ENCODE results near the gene FNDC10.
A peak's percentile ranks its signal among the peaks of the same experiment; 100 is the strongest.
"Not testable (repeated sequence)": the region's sequence is repeated elsewhere in the genome, so short reads cannot be mapped to it uniquely, and the experiment has no call there.

The FNDC10 gene

DNA sequence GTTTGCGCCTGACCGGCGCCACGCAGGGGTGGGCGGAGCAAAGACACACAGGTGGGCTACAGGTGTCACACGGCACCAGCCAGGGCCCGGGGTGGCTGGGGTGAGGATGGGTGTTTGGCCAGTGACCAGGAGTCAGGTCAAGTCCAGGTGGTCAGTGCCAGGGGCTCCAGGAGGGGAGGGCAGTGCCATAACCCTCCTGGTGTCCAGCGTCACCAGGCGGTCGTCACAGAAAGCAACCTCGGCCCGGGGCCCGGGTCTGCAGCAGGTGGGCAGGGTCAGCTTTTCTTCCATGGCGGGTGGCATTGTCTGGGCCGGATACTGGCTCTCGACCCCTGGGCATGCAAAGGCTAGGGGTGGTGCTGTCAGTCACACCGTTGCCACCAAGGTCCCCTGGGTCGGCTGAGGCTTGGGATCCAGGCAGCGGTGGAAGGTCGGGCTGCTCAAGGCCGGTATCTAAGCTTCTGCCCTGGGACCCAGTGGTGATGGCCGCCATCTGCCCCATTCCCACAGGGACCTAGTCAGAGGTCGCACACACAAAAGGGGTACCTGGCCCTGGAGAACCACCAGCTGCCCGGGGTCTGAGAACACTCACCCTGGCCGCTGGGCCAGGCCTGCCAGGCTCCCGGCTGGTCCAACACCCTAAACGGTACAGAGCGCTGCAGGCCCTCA lies 1.8 kb downstream of the FNDC10 start:
- DNase-seq = no peak

DNA sequence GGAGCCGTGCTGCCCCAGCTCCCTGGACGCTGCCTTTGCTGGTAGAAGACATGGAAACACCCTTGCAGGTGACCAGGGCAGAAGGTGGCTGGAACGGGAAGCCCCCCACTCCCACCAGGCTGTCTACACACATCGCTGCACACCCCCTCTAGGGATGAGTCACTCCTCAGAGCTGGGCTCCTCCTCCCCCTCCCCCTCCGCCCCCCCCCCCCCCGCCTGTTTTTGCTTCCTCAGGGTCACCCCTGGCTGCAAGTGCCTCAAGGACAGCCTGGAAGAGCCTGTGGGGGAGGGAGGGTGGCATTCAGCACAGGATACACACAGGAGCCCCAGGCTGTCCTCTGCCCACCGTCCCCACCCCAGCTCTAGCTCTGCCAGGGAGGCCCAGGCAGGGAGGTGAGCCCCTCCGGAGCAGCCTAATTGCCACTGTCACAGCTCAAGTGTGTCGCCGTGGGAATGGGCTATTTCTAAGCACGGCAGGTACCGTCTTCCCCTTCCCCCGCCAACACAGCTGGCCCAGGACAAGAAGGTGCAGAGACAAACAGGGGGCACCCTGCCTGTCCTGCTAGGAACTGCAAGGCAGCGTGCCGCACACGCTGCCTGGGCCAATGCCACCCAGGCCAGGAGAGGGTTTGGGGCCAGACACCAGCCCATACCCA lies 2.5 kb downstream of the FNDC10 start:
- DNase-seq = no peak

DNA sequence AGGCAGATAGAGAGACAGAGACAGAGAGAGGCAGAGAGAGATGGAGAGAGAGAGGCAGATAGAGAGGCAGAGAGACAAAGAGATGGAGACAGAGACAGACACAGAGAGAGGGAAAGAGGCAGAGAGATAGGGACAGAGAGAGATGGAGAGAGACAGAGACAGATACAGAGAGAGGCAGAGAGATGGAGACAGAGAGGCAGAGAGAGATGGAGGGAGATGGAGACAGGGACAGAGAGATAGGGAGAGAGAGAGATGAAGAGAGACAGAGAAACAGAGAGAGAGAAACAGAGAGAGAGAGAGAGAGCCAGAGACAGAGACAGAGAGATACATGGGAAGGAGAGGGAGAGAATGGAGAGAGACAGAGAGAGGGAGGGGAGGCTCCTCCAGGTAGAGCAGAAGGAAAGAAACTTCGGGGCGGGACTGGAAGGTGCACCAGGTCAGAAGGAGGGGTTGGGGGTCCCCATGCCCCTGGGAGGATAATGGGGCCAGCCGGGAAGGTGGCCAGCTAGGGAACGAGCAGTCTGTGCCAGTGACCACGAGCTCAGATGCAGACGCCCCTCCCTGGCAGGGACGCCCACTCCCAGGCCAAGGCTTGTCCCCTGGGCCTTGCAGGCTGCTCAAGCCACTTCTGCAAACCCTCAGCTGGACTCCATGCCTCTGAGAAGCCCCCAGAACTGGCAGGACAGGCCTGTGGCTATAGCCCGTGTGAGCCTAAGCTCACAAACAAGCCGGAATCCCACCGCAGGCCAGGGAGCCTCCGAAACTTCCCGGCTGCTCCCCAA lies 3.3 kb downstream of the FNDC10 start:
- no peak for DNase-seq

GRCh38 chr1:1595341-1595740 lies 4.6 kb downstream of the FNDC10 start:
- not testable (repeated sequence) for DNase-seq

DNA sequence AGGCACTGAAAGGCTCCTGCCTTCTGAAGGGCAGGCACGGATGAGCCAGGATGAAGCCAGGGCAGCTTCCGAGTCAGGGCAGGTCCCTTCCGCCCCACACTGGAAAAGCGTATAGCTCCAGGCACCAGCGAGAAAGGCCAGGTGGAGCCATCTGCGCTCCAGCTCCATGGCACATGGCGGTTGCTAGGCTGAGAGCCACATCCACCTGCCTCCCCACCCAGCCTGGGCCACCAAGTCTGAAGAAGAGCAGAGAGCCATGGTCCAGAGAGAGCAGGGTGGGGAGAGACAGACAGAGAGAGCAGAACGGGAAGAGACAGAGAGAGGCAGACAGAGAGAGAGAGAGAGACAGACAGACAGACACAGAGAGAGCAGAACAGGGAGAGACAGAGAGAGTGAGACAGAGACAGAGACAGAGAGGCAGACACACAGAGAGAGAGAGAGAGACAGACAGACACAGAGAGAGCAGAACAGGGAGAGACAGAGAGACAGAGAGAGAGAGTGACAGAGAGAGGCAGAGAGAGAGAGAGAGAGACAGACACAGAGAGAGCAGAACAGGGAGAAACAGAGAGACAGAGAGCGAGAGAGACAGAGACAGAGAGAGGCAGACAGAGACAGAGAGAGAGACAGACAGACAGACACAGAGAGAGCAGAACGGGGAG lies 5.2 kb downstream of the FNDC10 start:
- DNase-seq = no peak

DNA sequence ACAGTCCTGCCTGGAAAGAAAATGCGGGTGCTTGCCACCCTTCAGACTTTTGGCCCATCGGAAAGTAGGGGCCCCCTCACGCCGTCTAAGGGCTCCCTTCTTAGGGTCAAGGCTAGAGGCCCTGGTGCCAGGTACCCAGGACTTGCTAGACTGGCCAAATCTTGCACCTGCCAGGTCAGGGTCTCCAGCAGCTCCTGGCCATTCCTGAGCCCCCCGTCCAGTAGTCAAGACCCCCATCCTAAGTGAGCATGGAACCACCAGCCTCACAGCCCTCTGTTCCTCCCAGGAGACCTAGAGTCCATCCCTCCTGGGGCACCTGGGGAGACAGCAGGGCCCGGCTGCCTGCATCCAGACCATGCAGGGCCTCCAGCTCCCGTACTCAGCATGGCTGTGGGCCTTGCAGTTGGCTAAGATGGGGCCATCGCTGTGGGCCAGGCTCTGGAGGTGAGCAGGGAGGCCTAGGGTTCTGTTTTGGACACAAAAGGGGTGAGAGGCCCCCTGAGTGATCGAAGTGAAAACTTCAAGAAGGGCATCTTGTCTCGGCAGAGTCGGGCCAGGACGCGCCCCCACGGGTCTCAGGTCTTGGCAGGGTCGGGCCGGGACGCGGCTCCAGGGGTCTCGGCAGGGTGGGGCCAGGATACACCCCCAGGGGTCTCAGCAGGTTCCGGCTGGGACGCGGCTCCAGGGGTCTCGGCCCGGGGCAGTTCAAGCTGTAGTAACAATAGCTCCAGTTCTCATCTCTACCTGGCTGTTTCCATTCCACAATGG lies 5.9 kb downstream of the FNDC10 start:
- no peak for DNase-seq

- DNase-seq = no peak
These were observed 8.5 kb downstream of the FNDC10 start for GRCh38 chr1:1591452-1591851.

GRCh38 chr1:1583347-1584010 lies 16.5 kb downstream of the FNDC10 start:
- no peak for DNase-seq

DNA sequence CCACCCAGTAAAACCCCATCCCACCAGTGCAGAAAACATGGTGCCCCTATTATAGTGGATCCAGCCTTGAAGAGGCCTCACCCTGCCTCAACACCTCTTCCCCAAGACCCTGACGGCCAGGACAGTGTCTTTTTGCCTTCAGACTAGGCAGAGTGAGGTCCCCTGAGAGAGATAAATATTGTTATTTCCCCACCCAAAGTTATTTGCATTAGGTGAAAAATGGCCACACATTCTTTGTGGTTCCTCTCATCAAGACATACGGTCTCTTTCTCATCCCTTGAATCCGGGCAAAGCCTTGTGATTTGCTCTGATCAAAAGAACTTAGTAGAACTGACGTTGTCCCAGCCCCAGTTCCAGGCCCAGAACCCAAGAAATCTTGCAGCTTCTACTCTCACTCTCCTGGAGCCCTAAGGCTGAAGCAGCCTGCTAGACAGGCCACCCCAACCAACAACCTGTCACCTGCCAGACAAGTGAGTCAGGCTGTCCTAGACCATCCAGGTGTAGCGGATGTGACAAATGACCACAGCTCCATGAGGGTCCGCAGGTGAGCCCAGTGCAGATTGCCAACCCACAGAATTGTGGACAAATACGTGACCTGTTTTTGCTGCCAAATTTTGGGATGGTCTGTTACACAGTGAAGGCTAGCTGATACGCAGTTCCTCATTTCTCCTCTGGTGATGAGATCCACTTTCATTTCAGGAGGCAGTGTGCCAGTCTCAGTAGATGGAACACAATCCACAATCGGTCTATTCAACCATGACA lies 17.2 kb downstream of the FNDC10 start:
- DNase-seq = no peak

DNA sequence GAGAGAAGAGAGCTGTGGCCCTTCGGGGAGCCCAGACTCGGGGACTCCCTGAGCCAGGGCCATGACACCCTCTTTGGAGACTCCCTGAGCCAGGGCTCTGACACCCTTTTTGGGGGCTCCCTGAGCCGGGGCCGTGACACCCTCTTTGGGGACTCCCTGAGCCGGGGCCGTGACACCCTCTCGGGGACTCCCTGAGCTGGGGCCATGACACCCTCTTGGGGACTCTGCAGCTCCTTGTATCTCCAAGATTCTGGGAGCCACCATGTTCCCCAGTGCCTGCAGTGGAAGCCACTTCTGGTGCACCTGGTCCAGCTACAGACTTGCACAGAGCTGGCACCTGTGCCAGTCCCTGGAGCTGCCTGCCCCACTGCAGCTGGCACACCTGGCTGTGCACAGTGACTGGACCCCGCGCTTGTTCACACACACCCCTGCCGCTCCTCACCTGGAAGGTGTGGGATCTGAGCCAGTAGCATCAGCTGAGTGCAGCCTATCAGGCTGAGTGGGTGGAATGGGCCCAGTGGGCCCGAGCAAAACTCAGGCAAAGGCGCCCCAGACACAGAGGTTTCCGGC lies 21.5 kb downstream of the FNDC10 start:
- no peak for DNase-seq

DNA sequence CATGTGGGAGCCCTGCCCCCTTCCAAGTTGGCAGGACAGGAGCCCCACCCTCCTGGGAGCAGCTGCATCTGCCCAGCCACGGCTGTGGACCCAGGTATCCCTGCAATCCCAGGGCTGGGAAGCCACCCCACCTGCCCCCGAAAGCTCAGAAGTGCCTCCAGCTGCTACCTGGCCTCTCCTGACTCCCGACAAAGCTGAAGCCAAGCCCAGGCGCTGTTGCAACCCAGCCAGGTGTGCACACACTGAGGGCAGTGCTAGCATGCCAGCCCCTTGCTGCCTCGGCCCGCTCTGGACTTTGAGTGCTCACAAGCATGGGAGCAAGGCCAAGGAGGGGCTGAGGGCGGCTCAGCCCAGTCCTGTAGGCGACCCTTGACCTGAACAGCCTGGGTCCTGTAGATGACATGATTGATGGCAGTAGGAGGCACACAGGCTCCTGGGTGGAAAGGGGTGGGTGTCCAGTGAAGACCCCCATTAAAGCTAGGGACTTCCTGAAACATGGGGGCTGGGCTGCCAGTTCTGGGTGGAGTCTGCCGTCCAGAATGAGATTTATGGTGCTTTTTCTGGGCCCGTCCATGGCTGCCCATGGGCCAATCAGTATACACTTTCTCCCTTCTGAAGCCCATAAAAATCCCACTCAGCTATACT lies 22.4 kb downstream of the FNDC10 start:
- no peak for DNase-seq

GRCh38 chr1:1574721-1575537 lies 25.0 kb downstream of the FNDC10 start, which contains the start of gene SSU72:
Gene SSU72 (minus strand): TSS chr1:1574863. CDS start chr1:1574557, 306 bp downstream.
- peak; percentile 86 for DNase-seq

- no peak for DNase-seq
These were observed 25.9 kb downstream of the FNDC10 start for GRCh38 chr1:1573843-1574720.

GRCh38 chr1:1569341-1569740 lies 30.6 kb downstream of the FNDC10 start:
- DNase-seq = no peak

GRCh38 chr1:1567891-1568291 lies 32.0 kb downstream of the FNDC10 start:
- DNase-seq = no peak

DNA sequence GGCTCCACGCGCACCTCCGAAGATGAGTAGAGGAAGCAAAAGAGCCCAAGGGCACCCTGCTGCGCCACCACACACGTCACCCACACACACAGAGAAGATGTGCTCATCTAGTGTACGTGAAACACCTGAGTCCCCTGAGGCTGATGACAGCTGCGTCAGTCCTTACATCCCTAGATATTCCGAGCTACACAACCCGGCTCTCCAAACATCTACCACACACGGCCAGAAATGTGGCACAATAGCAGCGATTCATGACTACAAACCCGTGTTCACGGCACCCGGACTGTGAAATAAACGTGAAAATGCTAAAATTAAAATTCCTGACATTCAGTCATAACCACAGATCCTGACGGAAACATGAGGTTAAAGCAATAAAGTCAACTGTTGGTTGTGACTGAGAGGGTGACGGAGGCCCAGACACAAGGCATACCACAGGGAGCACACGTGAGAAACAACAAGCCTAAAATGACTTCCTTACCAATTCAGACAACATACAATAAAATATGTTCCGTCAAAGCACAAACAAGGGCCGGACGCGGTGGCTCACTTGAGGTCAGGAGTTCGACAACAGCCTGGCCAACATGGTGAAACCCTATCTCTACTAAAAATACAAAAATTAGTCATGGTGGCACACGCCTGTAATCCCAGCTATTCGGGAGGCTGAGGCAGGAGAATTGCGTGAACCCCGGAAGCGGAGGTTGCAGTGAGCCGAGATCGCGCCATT lies 32.6 kb downstream of the FNDC10 start:
- DNase-seq = no peak

DNA sequence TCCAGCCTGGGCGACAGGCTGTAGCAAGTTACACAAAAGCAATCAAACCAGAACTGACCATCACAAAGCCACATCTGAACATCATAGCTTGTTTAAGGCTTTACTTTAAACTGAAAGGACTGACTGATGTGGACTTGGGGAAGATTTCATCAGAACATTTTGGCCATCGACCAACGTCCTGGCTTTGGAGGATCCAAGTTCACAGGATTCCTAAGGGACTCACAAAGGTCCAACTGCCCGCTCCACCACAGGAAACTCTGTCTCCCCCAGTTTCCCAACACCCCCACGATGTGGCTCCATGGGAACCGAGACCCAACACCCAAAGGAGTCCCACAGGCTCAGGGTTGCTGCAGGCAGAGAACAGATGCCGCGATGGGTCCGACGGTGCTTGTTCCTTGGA lies 34.6 kb downstream of the FNDC10 start:
- DNase-seq = no peak

- no peak for DNase-seq
These were observed 35.7 kb downstream of the FNDC10 start for GRCh38 chr1:1564268-1564667.

Data from activated effector memory CD4-positive, alpha-beta T cell treated with Interleukin-2 at 50 U/mL for 16 hours (primary cell).